Panc1 (cell line): ENCODE data around the gene WDR93. TPM values are rescaled to one million over a fixed set of nuclear protein-coding genes. Genes with fewer than 3 reads are reported as not detected.

Experiments used
- ATAC-seq: fragments of 200-7000 bp; cut with Tn5 transposase; 2 replicates; pipeline ENCODE4 v1.9.1; 2020; ENCODE audit warnings: mild to moderate bottlenecking, moderate library complexity
- BruUV-seq: library from RNA; stranded (reverse); fragments of 400-500 nt; replicated peaks from 2 replicates; lab custom pipeline; 2021; lab: Mats Ljungman, UMichigan
- CTCF ChIA-PET: fragments of 300-600 bp; sonication (Branson Sonifier 250); formaldehyde crosslinking; loops from one replicate; lab custom pipeline; 2022; ENCODE audit warnings: antibody characterized with exemption; lab: Charles Lee
- POLR2A ChIA-PET: fragments of 300-600 bp; sonication (Branson Sonifier 250); formaldehyde crosslinking; loops from one replicate; lab custom pipeline; 2022; ENCODE audit warnings: antibody characterized with exemption; lab: Charles Lee
- DNase-seq: peaks from one replicate; pipeline ENCODE4 v3.0.0-alpha.2; 2010; ENCODE audit warnings: low read depth, low spot score
- H3K27ac ChIP-seq: 2 replicates; pipeline ENCODE4 v1.5.1; 2011; ENCODE audit warnings: mild to moderate bottlenecking, low read length, inconsistent platforms
- H3K27me3 ChIP-seq: fragments of 200-500 bp; sonication (Bioruptor generic); 2 replicates; pipeline ENCODE4 v1.6.0; 2014; ENCODE audit warnings: low read length, inconsistent platforms; ENCODE audit not compliant: control insufficient read depth, insufficient read depth
- H3K36me3 ChIP-seq: fragments of 200-500 bp; sonication (Bioruptor generic); 2 replicates; pipeline ENCODE4 v1.5.1; 2014; ENCODE audit warnings: inconsistent platforms, mild to moderate bottlenecking, low read length, moderate library complexity; ENCODE audit not compliant: control insufficient read depth, insufficient read depth
- H3K4me1 ChIP-seq: 2 replicates; pipeline ENCODE4 v1.5.1; 2011; ENCODE audit warnings: inconsistent platforms, mild to moderate bottlenecking, low read length, moderate library complexity; ENCODE audit not compliant: control insufficient read depth, insufficient read depth
- H3K4me3 ChIP-seq, 2 experiments: 2 replicates each; pipeline ENCODE4 v1.5.1; 2011 to 2012; ENCODE audit warnings: low read depth in 2 of 2, low read length in 2 of 2, mild to moderate bottlenecking in 2 of 2, inconsistent platforms in 1 of 2, moderate library complexity in 1 of 2
- H3K9me3 ChIP-seq: fragments of 200-500 bp; sonication (Bioruptor generic); 2 replicates; pipeline ENCODE4 v1.5.1; 2014; ENCODE audit warnings: low read depth, mild to moderate bottlenecking, inconsistent platforms, low read length, moderate library complexity; ENCODE audit not compliant: control insufficient read depth, insufficient read depth
- CTCF ChIP-seq: fragments of 450-650 bp; IDR thresholded peaks from 2 replicates; pipeline ENCODE4 v1.5.1; 2017; ENCODE audit warnings: mild to moderate bottlenecking
- POLR2AphosphoS5 ChIP-seq: IDR thresholded peaks from 2 replicates; pipeline ENCODE4 v1.6.1; 2012; ENCODE audit warnings: mild to moderate bottlenecking, low read depth, low read length, moderate library complexity
- REST ChIP-seq, 2 experiments: IDR thresholded peaks; 2 replicates each; pipeline ENCODE4 v1.6.1; 2011 to 2012; ENCODE audit warnings: low read depth in 2 of 2, control low read depth in 1 of 2, low read length in 1 of 2, mild to moderate bottlenecking in 1 of 2, moderate library complexity in 1 of 2; ENCODE audit not compliant: insufficient read depth in 1 of 2
- SIN3A ChIP-seq: IDR thresholded peaks from 2 replicates; pipeline ENCODE4 v1.6.1; 2012; ENCODE audit warnings: low read depth, mild to moderate bottlenecking, low read length, moderate library complexity, borderline replicate concordance; ENCODE audit not compliant: insufficient read depth
- TCF7L2 ChIP-seq: IDR thresholded peaks from 2 replicates; pipeline ENCODE4 v1.6.1; 2011; ENCODE audit warnings: mild to moderate bottlenecking, low read depth, low read length, inconsistent platforms
- in situ Hi-C: cut with HindIII; loops from 2 replicates; pipeline ENCODE4 v1.10.0; 2016; ENCODE audit warnings: low sequenced_read_pairs, low pct_unique_long_range_greater_than_20kb
- intact Hi-C: fragments of 100-400 bp; cut with micrococcal nuclease; formaldehyde crosslinking; loops from one replicate; pipeline ENCODE4 v1.10.0; 2022; ENCODE audit not compliant: unreplicated experiment
- total RNA-seq: library from RNA; stranded (reverse); gene quantifications from one replicate; pipeline ENCODE4 v1.2.1, GENCODE V29; 2021; ENCODE audit not compliant: unreplicated experiment

WDR93 gene
- total RNA-seq, 1 experiment from 2014 or later: 0.18 TPM

- no peak overlapping the region for H3K4me3 ChIP-seq
- in situ Hi-C loops (loop anchor here (10.0 kb wide), 1 partner anchor 116 kb away; no protein-coding TSS in a partner anchor), intact Hi-C loops (no loop called here)
- H3K9me3 ChIP-seq: no peaks in the 10 kb centered on the region
- no peaks in the 10 kb centered on the region for H3K27me3 ChIP-seq
- POLR2A ChIA-PET: no interaction called here
- TF ChIP-seq CTCF: no peak
- no TSS peak for BruUV-seq
- H3K4me1 ChIP-seq: peaks cover 23% of the 10 kb centered on the region
- H3K36me3 ChIP-seq: no peaks in the 10 kb centered on the region
- CTCF ChIA-PET: interaction anchor here (3.1 kb wide), 1 partner anchor 116 kb away, joined by 6 read pairs; no protein-coding TSS in a partner anchor
- DNase-seq: no peak
- no peak overlapping the region for H3K27ac ChIP-seq
- ATAC-seq: no peak
Observed at GRCh38 chr15:89758981-89759380, 68.4 kb downstream of the WDR93 start.

DNA sequence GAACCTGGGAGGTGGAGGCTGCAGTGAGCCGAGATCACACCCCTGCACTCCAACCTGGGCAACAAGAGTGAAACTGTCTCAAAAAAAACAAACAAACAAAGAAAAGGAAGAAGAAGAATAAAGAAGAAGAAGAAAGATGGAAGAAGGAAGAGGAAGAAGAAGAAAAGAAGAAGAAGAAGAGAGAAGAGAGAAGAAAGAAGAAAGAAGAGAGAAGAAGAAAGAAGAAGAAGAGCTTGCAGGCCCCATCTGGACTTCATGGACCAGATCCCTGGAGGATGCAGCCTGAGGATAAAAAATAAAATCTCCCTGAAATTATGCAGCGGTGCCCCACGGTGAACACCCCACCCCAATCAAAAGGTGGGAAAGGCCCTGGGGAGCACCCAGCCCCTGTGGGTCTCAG lies 69.2 kb downstream of the WDR93 start:
- Histone ChIP-seq H3K4me3 (no peak overlapping the region), H3K4me1 (peaks cover 16% of the 10 kb centered on the region), H3K27me3 (no peaks in the 10 kb centered on the region), H3K9me3 (no peaks in the 10 kb centered on the region), H3K27ac (no peak overlapping the region), H3K36me3 (no peaks in the 10 kb centered on the region)
- ATAC-seq (no peak), DNase-seq (no peak)
- POLR2A ChIA-PET: interaction anchor here (0.7 kb wide), 1 partner anchor 134 kb away, joined by 8 read pairs; the partner anchor contains the start of gene AP3S2
- no TSS peak for BruUV-seq
- in situ Hi-C loops: loop anchor here (10.0 kb wide), 1 partner anchor 115 kb away; no protein-coding TSS in a partner anchor
- intact Hi-C loops: loop anchor here (2.0 kb wide), 1 partner anchor 115 kb away; no protein-coding TSS in a partner anchor
- CTCF ChIA-PET: interaction anchor here (0.5 to 2.3 kb wide), 3 partner anchors 13 to 128 kb away, joined by 3 to 16 read pairs (median 4); no protein-coding TSS in a partner anchor
- no peak for TF ChIP-seq REST (IDR thresholded peaks at IDR 0.05; ENCODE audit: insufficient read depth in 1 of 2, low read depth in 2 of 2, low read length in 1 of 2)
- no peak for TF ChIP-seq TCF7L2
- TF ChIP-seq SIN3A: no peak
- no peak for TF ChIP-seq POLR2AphosphoS5
- TF ChIP-seq CTCF: no peak
